Measurements from ENCODE around the gene WSCD1.

Gene WSCD1

GRCh38 chr17:6069539-6070429 is at the start of gene WSCD1:
WSCD1 (plus strand) TSS chr17:6070379; CDS start chr17:6080659, 10,280 bp downstream.
- H3K27ac ChIP-seq = no peak within 1 kb of the TSS
- no peak for TF ChIP-seq ZFX (IDR thresholded peaks at IDR 0.05; ENCODE audit: borderline replicate concordance)
- TF ChIP-seq, protein P1, sequence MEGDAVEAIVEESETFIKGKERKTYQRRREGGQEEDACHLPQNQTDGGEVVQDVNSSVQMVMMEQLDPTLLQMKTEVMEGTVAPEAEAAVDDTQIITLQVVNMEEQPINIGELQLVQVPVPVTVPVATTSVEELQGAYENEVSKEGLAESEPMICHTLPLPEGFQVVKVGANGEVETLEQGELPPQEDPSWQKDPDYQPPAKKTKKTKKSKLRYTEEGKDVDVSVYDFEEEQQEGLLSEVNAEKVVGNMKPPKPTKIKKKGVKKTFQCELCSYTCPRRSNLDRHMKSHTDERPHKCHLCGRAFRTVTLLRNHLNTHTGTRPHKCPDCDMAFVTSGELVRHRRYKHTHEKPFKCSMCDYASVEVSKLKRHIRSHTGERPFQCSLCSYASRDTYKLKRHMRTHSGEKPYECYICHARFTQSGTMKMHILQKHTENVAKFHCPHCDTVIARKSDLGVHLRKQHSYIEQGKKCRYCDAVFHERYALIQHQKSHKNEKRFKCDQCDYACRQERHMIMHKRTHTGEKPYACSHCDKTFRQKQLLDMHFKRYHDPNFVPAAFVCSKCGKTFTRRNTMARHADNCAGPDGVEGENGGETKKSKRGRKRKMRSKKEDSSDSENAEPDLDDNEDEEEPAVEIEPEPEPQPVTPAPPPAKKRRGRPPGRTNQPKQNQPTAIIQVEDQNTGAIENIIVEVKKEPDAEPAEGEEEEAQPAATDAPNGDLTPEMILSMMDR (IDR thresholded peaks at IDR 0.05) = no peak

- TF ChIP-seq, protein P1 (IDR thresholded peaks at IDR 0.05) = no peak
- no peak for TF ChIP-seq ZFX (IDR thresholded peaks at IDR 0.05; ENCODE audit: borderline replicate concordance)
- H3K27ac ChIP-seq = no peak overlapping the region
These were observed 49.2 kb upstream of the WSCD1 start for GRCh38 chr17:6021011-6021400.

GRCh38 chr17:6021627-6022026 is 48.6 kb upstream of the WSCD1 start:
- TF ChIP-seq, protein P1 (IDR thresholded peaks at IDR 0.05) = no peak
- H3K27ac ChIP-seq = no peak overlapping the region

GRCh38 chr17:6023036-6023831 is 46.9 kb upstream of the WSCD1 start:
- TF ChIP-seq, protein P1 (IDR thresholded peaks at IDR 0.05) = no peak
- TF ChIP-seq ZFX (IDR thresholded peaks at IDR 0.05; ENCODE audit: borderline replicate concordance) = no peak
- no peak overlapping the region for H3K27ac ChIP-seq

DNA sequence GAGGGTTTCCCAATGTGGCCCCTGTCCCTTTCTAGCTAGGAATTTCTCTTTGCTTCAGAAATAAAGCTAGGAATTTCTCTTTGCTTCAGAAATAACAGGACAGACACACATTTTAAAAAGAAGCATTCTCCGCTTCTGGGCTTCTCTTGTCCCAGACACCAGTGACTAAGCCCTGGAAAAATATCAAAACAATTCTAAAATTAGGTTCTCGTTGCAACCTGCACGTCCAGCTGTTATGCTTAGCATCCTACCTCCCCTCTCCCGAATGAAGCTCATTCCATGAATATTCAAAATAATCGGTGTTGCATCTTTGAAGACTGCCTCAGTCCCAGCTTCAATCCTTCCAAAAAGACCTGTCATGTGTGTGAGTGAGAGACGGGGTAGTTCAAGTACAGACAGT is 45.6 kb upstream of the WSCD1 start:
- TF ChIP-seq, protein P1 (IDR thresholded peaks at IDR 0.05) = no peak
- no peak for TF ChIP-seq ZFX (IDR thresholded peaks at IDR 0.05; ENCODE audit: borderline replicate concordance)
- no peak overlapping the region for H3K27ac ChIP-seq

- no peak overlapping the region for H3K27ac ChIP-seq
- TF ChIP-seq, protein P1 (IDR thresholded peaks at IDR 0.05) = no peak
- no peak for TF ChIP-seq ZFX (IDR thresholded peaks at IDR 0.05; ENCODE audit: borderline replicate concordance)
These were observed 42.7 kb upstream of the WSCD1 start for GRCh38 chr17:6027342-6028024.

Measured in 22Rv1 (cell line).